MM.1S (cell line): ENCODE data around the gene SMIM1.

Source experiments
- DNase-seq: peaks from one replicate; pipeline ENCODE4 v3.0.0-alpha.2; 2015
- H2AFZ ChIP-seq: fragments of 300-600 bp; sonication (generic); 2 replicates; pipeline ENCODE4 v1.6.0; 2016; ENCODE audit warnings: antibody characterized with exemption, low read length
- H3F3A ChIP-seq: fragments of 300-600 bp; sonication (generic); 2 replicates; pipeline ENCODE4 v1.6.1; 2016; ENCODE audit warnings: mild to moderate bottlenecking, antibody characterized with exemption, low read length, moderate library complexity, mixed read lengths; ENCODE audit not compliant: insufficient read depth
- H3K27ac ChIP-seq: fragments of 300-600 bp; sonication (generic); 2 replicates; pipeline ENCODE4 v1.5.1; 2016; ENCODE audit warnings: mild to moderate bottlenecking, low read length
- H3K27me3 ChIP-seq: fragments of 300-600 bp; sonication (generic); replicated peaks from 2 replicates; pipeline ENCODE4 v1.6.0; 2016; ENCODE audit warnings: low read length; ENCODE audit not compliant: insufficient read depth
- H3K36me3 ChIP-seq: fragments of 300-600 bp; sonication (generic); replicated peaks from 2 replicates; pipeline ENCODE4 v1.6.1; 2016; ENCODE audit warnings: mild to moderate bottlenecking, low read length, mixed read lengths; ENCODE audit not compliant: insufficient read depth
- H3K4me1 ChIP-seq: fragments of 300-600 bp; sonication (generic); 2 replicates; pipeline ENCODE4 v1.6.1; 2016; ENCODE audit warnings: low read length, mixed read lengths
- H3K4me2 ChIP-seq: fragments of 300-600 bp; sonication (generic); 2 replicates; pipeline ENCODE4 v1.6.0; 2016; ENCODE audit warnings: low read depth, low read length
- H3K4me3 ChIP-seq: fragments of 300-600 bp; sonication (generic); 2 replicates; pipeline ENCODE4 v1.5.1; 2016; ENCODE audit warnings: low read length, mixed read lengths
- H3K79me2 ChIP-seq: fragments of 300-600 bp; sonication (generic); 2 replicates; pipeline ENCODE4 v1.6.1; 2016; ENCODE audit warnings: mixed run types, low read length, mixed read lengths
- H3K9ac ChIP-seq: fragments of 300-600 bp; sonication (generic); 2 replicates; pipeline ENCODE4 v1.6.1; 2016; ENCODE audit warnings: low read length, mixed read lengths
- H3K9me2 ChIP-seq: fragments of 300-600 bp; sonication (generic); replicated peaks from 2 replicates; pipeline ENCODE4 v1.6.1; 2016; ENCODE audit warnings: mild to moderate bottlenecking, low read length, mixed read lengths; ENCODE audit not compliant: insufficient read depth
- H3K9me3 ChIP-seq: fragments of 300-600 bp; sonication (generic); replicated peaks from 2 replicates; pipeline ENCODE4 v1.6.1; 2016; ENCODE audit warnings: mild to moderate bottlenecking, low read length, mixed read lengths; ENCODE audit not compliant: insufficient read depth
- H4K20me1 ChIP-seq: fragments of 300-600 bp; sonication (generic); 2 replicates; pipeline ENCODE4 v1.6.1; 2016; ENCODE audit warnings: mild to moderate bottlenecking, low read length, moderate library complexity, mixed read lengths; ENCODE audit not compliant: insufficient read depth
- CTCF ChIP-seq: fragments of 300-600 bp; sonication (generic); IDR thresholded peaks from 2 replicates; pipeline ENCODE4 v1.5.1; 2016; ENCODE audit warnings: antibody characterized with exemption, low read length, mixed read lengths
- EZH2 ChIP-seq: fragments of 300-600 bp; sonication (generic); optimal IDR thresholded peaks from 2 replicates; pipeline ENCODE3; 2017; ENCODE audit warnings: low read depth, mild to moderate bottlenecking, antibody characterized with exemption, low read length, mixed read lengths
- EZH2phosphoT487 ChIP-seq: fragments of 300-600 bp; sonication (generic); IDR thresholded peaks from 2 replicates; pipeline ENCODE4 v1.6.1; 2018; ENCODE audit warnings: antibody characterized with exemption, low read length

The SMIM1 gene

GRCh38 chr1:3788756-3789420 lies 16.3 kb downstream of the SMIM1 start:
- Histone ChIP-seq H3K4me1 (no peaks in the 10 kb centered on the region), H3F3A (no peaks in the 10 kb centered on the region), H3K9me3 (no peaks in the 10 kb centered on the region), H2AFZ (no peak overlapping the region), H3K27ac (no peak overlapping the region), H3K4me2 (no peak overlapping the region), H3K9me2 (no peaks in the 10 kb centered on the region), H3K27me3 (no peaks in the 10 kb centered on the region), H3K9ac (no peak overlapping the region), H3K36me3 (0 out of 2 replicates have a peak, but pooled peaks cover 5% of the 10 kb centered on the region), H3K79me2 (peaks cover 61% of the 10 kb centered on the region), H3K4me3 (no peak overlapping the region), H4K20me1 (no peaks in the 10 kb centered on the region)
- no peak for DNase-seq
- TF ChIP-seq EZH2phosphoT487, result no peak
- TF ChIP-seq CTCF, result no peak

DNA sequence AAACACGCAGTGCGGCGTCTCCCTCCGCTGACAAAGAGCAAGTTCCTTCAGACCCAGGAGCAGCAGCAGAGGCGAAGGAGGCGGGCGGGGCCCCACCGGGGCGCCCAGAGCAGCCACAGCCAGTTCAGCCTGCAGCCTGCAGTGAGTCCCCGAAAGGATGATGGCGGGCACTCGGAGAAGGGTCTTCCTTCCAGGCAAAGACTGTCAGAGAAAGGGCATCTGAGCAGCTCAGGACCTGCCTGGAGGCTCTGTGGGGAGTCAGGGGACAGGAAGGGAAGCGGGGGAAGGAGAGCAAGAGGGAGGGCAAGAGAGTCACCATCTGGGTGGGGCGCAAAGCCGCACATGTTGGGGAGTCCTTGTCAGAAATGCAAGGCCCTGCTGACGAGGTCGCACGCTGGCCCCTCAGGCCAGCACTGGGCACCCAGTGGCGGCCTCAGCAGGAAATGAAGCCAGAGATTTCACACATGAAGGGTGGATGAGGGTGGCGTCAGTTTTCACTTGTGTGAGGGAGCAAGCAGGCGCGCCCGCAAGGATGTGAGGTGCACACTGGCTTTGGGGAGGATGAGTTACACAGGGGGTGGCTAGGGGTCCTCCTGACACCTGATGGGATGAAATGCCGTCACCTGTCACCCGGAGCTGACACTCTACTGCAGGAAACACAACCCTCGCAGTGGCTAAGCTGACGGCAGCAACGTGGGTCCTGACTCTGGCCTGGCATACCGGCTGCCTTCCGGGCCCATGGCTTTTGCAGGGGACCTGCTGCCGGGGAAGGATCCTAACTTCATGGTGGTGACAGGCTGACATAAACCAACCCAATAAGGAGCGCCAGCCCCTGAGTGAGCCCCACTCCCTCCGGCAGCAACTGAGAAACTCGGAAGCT lies 17.1 kb downstream of the SMIM1 start:
- no peak overlapping the region for H3K4me3 ChIP-seq
- H3K79me2 ChIP-seq, result peaks cover 69% of the 10 kb centered on the region
- H3K4me2 ChIP-seq, result no peak overlapping the region
- 0 out of 2 replicates have a peak, but pooled peaks cover 5% of the 10 kb centered on the region for H3K36me3 ChIP-seq
- H3F3A ChIP-seq, result no peaks in the 10 kb centered on the region
- no peak overlapping the region for H2AFZ ChIP-seq
- H3K9me3 ChIP-seq, result no peaks in the 10 kb centered on the region
- no peak for TF ChIP-seq EZH2phosphoT487
- TF ChIP-seq EZH2, result no peak
- TF ChIP-seq CTCF, result no peak
- H3K9me2 ChIP-seq, result no peaks in the 10 kb centered on the region
- no peak for DNase-seq
- no peak overlapping the region for H3K27ac ChIP-seq
- H3K9ac ChIP-seq, result no peak overlapping the region
- no peaks in the 10 kb centered on the region for H4K20me1 ChIP-seq
- no peaks in the 10 kb centered on the region for H3K4me1 ChIP-seq
- H3K27me3 ChIP-seq, result no peaks in the 10 kb centered on the region

GRCh38 chr1:3790500-3790923 lies 18.0 kb downstream of the SMIM1 start:
- no peak overlapping the region for H2AFZ ChIP-seq
- peaks cover 77% of the 10 kb centered on the region for H3K79me2 ChIP-seq
- no peak overlapping the region for H3K9ac ChIP-seq
- H3K4me2 ChIP-seq, result no peak overlapping the region
- DNase-seq, result no peak
- peaks cover 6% of the 10 kb centered on the region; the same call in 1 of the 2 replicates for H3K4me1 ChIP-seq
- no peaks in the 10 kb centered on the region for H4K20me1 ChIP-seq
- H3K4me3 ChIP-seq, result no peak overlapping the region
- H3K9me2 ChIP-seq, result no peaks in the 10 kb centered on the region
- 0 out of 2 replicates have a peak, but pooled peaks cover 5% of the 10 kb centered on the region for H3K36me3 ChIP-seq
- no peaks in the 10 kb centered on the region for H3K27me3 ChIP-seq
- no peak overlapping the region for H3K27ac ChIP-seq
- TF ChIP-seq EZH2phosphoT487, result no peak
- no peak for TF ChIP-seq EZH2
- TF ChIP-seq CTCF, result no peak
- no peaks in the 10 kb centered on the region for H3K9me3 ChIP-seq
- H3F3A ChIP-seq, result no peaks in the 10 kb centered on the region
